Caco-2 (cell line): Measurements from ENCODE around the gene APCDD1. TPM values are rescaled to one million over a fixed set of nuclear protein-coding genes. Genes with fewer than 3 reads are reported as not detected.

Source experiments
- BruUV-seq: library from RNA; stranded (reverse); fragments of 400-500 nt; replicated peaks from 2 replicates; lab custom pipeline; 2021; lab: Mats Ljungman, UMichigan
- CTCF ChIA-PET: fragments of 300-600 bp; sonication (Branson Sonifier 250); formaldehyde crosslinking; loops from one replicate; lab custom pipeline; 2022; ENCODE audit warnings: antibody characterized with exemption; lab: Charles Lee
- POLR2A ChIA-PET: fragments of 300-600 bp; sonication (Branson Sonifier 250); formaldehyde crosslinking; loops from one replicate; lab custom pipeline; 2022; ENCODE audit warnings: antibody characterized with exemption; lab: Charles Lee
- DNase-seq, 2 experiments: peaks; one replicate each; pipeline versions ENCODE4 v3.0.0 to v3.0.0-alpha.2; 2020 to 2022
- H3K27me3 ChIP-seq: replicated peaks from 2 replicates; pipeline ENCODE4 v1.6.0; 2011; ENCODE audit warnings: low read length; ENCODE audit not compliant: control insufficient read depth, insufficient read depth
- H3K36me3 ChIP-seq: 2 replicates; pipeline ENCODE4 v1.5.1; 2011; ENCODE audit warnings: low read length; ENCODE audit not compliant: control insufficient read depth, insufficient read depth
- H3K4me1 ChIP-seq: fragments of 250-450 bp; sonication (Bioruptor Pico); 2 replicates; pipeline ENCODE4 v1.5.1; 2020; ENCODE audit warnings: mild to moderate bottlenecking
- H3K4me3 ChIP-seq: 2 replicates; pipeline ENCODE4 v1.5.1; 2011; ENCODE audit warnings: low read depth, mild to moderate bottlenecking, control low read depth, low read length
- H3K9me3 ChIP-seq: fragments of 250-450 bp; sonication (Bioruptor Pico); 2 replicates; pipeline ENCODE4 v1.5.1; 2020; ENCODE audit warnings: mild to moderate bottlenecking, moderate library complexity
- H3K27ac Mint-ChIP-seq: one replicate; pipeline ENCODE4 v1.8.0; 2022; ENCODE audit warnings: mixed read lengths; ENCODE audit not compliant: unreplicated experiment
- H3K27me3 Mint-ChIP-seq: one replicate; pipeline ENCODE4 v1.8.0; 2022; ENCODE audit warnings: mixed read lengths; ENCODE audit not compliant: insufficient read depth, unreplicated experiment
- H3K36me3 Mint-ChIP-seq: one replicate; pipeline ENCODE4 v1.8.0; 2022; ENCODE audit warnings: mild to moderate bottlenecking, mixed read lengths; ENCODE audit not compliant: insufficient read depth, unreplicated experiment
- H3K4me1 Mint-ChIP-seq: one replicate; pipeline ENCODE4 v1.8.0; 2022; ENCODE audit warnings: low read depth, mixed read lengths; ENCODE audit not compliant: unreplicated experiment
- H3K4me3 Mint-ChIP-seq: one replicate; pipeline ENCODE4 v1.8.0; 2022; ENCODE audit warnings: mild to moderate bottlenecking, moderate library complexity, mixed read lengths; ENCODE audit not compliant: unreplicated experiment
- H3K9me3 Mint-ChIP-seq: one replicate; pipeline ENCODE4 v1.8.0; 2022; ENCODE audit warnings: mixed read lengths; ENCODE audit not compliant: unreplicated experiment
- intact Hi-C: fragments of 100-400 bp; cut with micrococcal nuclease; formaldehyde crosslinking; loops from one replicate; pipeline ENCODE4 v1.10.0; 2022; ENCODE audit not compliant: unreplicated experiment
- total RNA-seq: library from RNA; stranded (reverse); gene quantifications from 2 replicates; pipeline ENCODE4 v1.2.3, GENCODE V29; 2022
- TF ChIP-seq, protein P1 (sequence below), 2 experiments: fragments of 200-600 bp in 1 of 2; IDR thresholded peaks; 1 replicate in 1 of 2; 2 replicates in 1 of 2; pipeline versions ENCODE4 v1.5.1 to v1.8.0; 2011 to 2022; ENCODE audit warnings: antibody characterized with exemption in 1 of 2, control low read depth in 1 of 2, inconsistent platforms in 1 of 2, low read depth in 1 of 2, low read length in 1 of 2, mild to moderate bottlenecking in 1 of 2, moderate library complexity in 1 of 2; ENCODE audit not compliant: insufficient read depth in 1 of 2, severe bottlenecking in 1 of 2, unreplicated experiment in 1 of 2

Gene APCDD1
- total RNA-seq, 1 experiment from 2014 or later: 1.5 TPM

DNA sequence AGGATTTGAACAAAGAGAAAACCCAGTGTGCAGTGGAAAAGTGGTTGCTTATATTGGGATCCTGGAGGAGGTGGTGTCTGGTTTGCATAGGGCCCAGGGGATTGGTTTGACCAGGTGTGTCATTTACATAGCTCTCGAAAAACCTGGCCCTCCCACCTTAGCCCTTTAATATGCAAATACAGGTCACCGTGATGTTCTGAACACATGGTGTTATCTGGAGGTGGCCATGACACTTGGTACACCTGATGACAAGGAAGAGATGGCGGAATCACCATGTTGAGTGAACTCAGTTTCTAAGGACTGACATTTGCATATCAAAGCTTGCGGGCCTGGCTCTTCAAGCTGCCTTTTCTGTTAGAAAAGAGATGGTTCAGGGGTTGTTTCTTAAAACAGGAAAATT, 69.1 kb downstream of the APCDD1 start:
- Histone ChIP-seq H3K27me3 (peaks cover 1% of the 10 kb centered on the region), H3K36me3 (no peaks in the 10 kb centered on the region), H3K4me1 (peaks cover 6% of the 10 kb centered on the region; the same call in 1 of the 2 replicates), H3K4me3 (no peak overlapping the region), H3K9me3 (no peaks in the 10 kb centered on the region)
- intact Hi-C loops: no loop called here
- TF ChIP-seq, protein P1, sequence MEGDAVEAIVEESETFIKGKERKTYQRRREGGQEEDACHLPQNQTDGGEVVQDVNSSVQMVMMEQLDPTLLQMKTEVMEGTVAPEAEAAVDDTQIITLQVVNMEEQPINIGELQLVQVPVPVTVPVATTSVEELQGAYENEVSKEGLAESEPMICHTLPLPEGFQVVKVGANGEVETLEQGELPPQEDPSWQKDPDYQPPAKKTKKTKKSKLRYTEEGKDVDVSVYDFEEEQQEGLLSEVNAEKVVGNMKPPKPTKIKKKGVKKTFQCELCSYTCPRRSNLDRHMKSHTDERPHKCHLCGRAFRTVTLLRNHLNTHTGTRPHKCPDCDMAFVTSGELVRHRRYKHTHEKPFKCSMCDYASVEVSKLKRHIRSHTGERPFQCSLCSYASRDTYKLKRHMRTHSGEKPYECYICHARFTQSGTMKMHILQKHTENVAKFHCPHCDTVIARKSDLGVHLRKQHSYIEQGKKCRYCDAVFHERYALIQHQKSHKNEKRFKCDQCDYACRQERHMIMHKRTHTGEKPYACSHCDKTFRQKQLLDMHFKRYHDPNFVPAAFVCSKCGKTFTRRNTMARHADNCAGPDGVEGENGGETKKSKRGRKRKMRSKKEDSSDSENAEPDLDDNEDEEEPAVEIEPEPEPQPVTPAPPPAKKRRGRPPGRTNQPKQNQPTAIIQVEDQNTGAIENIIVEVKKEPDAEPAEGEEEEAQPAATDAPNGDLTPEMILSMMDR (IDR thresholded peaks at IDR 0.05; ENCODE audit: insufficient read depth in 1 of 2, low read depth in 1 of 2, low read length in 1 of 2, severe bottlenecking in 1 of 2, unreplicated experiment in 1 of 2): no peak
- ChIA-PET CTCF (no interaction called here), POLR2A (no interaction called here)
- Mint-ChIP-seq H3K9me3 (no peaks in the 10 kb centered on the region), H3K36me3 (peaks cover 4% of the 10 kb centered on the region), H3K4me3 (no peak overlapping the region), H3K27ac (no peak overlapping the region), H3K4me1 (peaks cover 22% of the 10 kb centered on the region), H3K27me3 (peaks cover 10% of the 10 kb centered on the region)
- DNase-seq: no peak
- BruUV-seq: no TSS peak

DNA sequence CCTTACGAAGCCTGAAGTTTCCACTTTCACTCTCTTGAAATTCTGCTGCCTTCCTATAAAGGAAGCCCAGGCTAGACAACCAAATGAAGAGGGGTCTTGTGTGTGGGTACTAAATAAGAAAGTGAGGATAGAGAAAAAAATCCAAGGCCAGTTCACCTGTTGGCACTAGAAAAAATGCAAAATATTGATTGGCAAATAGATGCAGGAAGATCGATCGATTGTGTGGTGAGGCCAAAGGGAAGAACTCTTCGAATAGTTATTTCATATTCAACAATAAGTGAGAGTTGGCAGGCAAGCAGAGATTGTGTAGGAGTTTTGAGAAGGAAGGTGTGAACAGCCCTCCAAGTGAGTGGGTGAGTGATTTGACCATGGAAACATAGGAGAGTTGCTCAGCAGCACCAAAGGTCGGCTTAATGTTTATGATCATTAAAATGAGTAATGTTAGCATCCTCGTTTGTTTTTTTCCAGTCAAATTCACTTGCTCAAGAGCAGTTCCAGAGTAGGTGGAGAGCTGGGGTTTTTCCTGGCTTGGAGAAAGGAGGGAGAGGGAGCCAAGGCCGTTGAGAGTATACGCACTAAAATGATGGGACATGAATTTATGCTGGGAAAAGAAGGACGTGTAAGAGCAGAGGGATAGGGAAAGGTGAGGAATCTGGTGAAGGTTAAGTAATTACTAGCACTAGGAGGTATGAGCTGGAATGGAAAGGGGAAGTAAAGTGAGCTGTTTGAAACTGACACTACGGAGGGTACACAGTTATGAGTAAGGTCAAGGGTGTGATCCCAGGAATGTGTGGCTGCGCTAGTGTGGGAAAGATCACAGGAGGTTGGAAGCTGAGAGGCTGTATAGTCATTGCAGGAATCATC, 70.3 kb downstream of the APCDD1 start:
- no peaks in the 10 kb centered on the region for H3K9me3 ChIP-seq
- H3K27me3 ChIP-seq: peaks cover 1% of the 10 kb centered on the region
- no peak for DNase-seq
- intact Hi-C loops: no loop called here
- Mint-ChIP-seq H3K27me3 (peaks cover 6% of the 10 kb centered on the region), H3K27ac (no peak overlapping the region), H3K4me1 (peaks cover 23% of the 10 kb centered on the region), H3K36me3 (peaks cover 4% of the 10 kb centered on the region), H3K4me3 (peak overlapping the region; percentile 97), H3K9me3 (no peaks in the 10 kb centered on the region)
- POLR2A ChIA-PET: no interaction called here
- H3K36me3 ChIP-seq: no peaks in the 10 kb centered on the region
- TF ChIP-seq, protein P1 (IDR thresholded peaks at IDR 0.05; ENCODE audit: insufficient read depth in 1 of 2, low read depth in 1 of 2, low read length in 1 of 2, severe bottlenecking in 1 of 2, unreplicated experiment in 1 of 2): no peak
- CTCF ChIA-PET: no interaction called here
- no TSS peak for BruUV-seq
- H3K4me1 ChIP-seq: peaks cover 6% of the 10 kb centered on the region; the same call in 1 of the 2 replicates
- no peak overlapping the region for H3K4me3 ChIP-seq

- no peaks in the 10 kb centered on the region for H3K9me3 ChIP-seq
- intact Hi-C loops: no loop called here
- Mint-ChIP-seq H3K27me3 (peaks cover 6% of the 10 kb centered on the region), H3K36me3 (peaks cover 6% of the 10 kb centered on the region), H3K27ac (no peak overlapping the region), H3K4me3 (peak overlapping the region; percentile 97), H3K4me1 (peaks cover 23% of the 10 kb centered on the region), H3K9me3 (no peaks in the 10 kb centered on the region)
- TF ChIP-seq, protein P1 (IDR thresholded peaks at IDR 0.05; ENCODE audit: insufficient read depth in 1 of 2, low read depth in 1 of 2, low read length in 1 of 2, severe bottlenecking in 1 of 2, unreplicated experiment in 1 of 2): no peak
- ChIA-PET CTCF (no interaction called here), POLR2A (interaction anchor here (0.6 kb wide), 2 partner anchors 21 to 53 kb away, joined by 3 read pairs; no protein-coding TSS in a partner anchor)
- DNase-seq: no peak
- BruUV-seq: TSS peak; percentile 70
- peaks cover 6% of the 10 kb centered on the region; the same call in 1 of the 2 replicates for H3K4me1 ChIP-seq
- H3K4me3 ChIP-seq: peak overlapping the region; percentile 79
- peaks cover 1% of the 10 kb centered on the region for H3K27me3 ChIP-seq
- H3K36me3 ChIP-seq: no peaks in the 10 kb centered on the region
Measured at GRCh38 chr18:10525371-10525691, 70.9 kb downstream of the APCDD1 start.
